ENCODE measurements around the gene SHBG. TPM values are rescaled to one million over a fixed set of nuclear protein-coding genes. Genes with fewer than 3 reads are reported as not detected.
A peak's percentile ranks its signal among the peaks of the same experiment; 100 is the strongest.
"Not testable (repeated sequence)": the region's sequence is repeated elsewhere in the genome, so short reads cannot be mapped to it uniquely, and the experiment has no call there.

The SHBG gene, protein sequence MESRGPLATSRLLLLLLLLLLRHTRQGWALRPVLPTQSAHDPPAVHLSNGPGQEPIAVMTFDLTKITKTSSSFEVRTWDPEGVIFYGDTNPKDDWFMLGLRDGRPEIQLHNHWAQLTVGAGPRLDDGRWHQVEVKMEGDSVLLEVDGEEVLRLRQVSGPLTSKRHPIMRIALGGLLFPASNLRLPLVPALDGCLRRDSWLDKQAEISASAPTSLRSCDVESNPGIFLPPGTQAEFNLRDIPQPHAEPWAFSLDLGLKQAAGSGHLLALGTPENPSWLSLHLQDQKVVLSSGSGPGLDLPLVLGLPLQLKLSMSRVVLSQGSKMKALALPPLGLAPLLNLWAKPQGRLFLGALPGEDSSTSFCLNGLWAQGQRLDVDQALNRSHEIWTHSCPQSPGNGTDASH
- 1 to 10 TPM; 2.5 to 4.9 (median 3.0) TPM for polyA plus RNA-seq (ENCODE audit: insufficient read length in 3 of 3)

DNA sequence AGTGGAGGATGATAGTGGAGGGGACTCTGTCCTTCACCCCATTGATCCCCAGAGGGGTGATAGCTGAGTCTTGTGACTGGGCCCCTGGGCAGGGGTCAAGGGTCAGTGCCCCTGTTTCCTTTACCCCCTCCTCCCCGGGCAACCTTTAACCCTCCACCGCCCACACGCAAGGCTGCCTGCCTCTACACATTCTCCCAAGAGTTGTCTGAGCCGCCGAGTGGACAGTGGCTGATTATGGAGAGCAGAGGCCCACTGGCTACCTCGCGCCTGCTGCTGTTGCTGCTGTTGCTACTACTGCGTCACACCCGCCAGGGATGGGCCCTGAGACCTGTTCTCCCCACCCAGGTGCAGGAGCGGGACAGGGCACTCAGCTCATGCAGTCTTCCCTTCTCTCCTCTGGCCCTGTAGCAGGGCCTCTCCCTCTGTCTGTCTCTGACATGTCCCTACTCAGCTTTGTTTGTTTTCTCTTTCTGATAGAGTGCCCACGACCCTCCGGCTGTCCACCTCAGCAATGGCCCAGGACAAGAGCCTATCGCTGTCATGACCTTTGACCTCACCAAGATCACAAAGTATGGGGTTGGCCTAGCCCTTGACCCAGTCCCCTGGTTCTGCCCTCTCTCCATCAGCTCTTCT is at the start of gene SHBG:
TSS of gene SHBG (plus strand) at position 197 of the 633 bp plus-strand sequence. CDS start at position 235, 38 bp downstream.
- DNase-seq (ENCODE audit: low read depth in 3 of 3, low spot score in 2 of 3): no peak

DNA sequence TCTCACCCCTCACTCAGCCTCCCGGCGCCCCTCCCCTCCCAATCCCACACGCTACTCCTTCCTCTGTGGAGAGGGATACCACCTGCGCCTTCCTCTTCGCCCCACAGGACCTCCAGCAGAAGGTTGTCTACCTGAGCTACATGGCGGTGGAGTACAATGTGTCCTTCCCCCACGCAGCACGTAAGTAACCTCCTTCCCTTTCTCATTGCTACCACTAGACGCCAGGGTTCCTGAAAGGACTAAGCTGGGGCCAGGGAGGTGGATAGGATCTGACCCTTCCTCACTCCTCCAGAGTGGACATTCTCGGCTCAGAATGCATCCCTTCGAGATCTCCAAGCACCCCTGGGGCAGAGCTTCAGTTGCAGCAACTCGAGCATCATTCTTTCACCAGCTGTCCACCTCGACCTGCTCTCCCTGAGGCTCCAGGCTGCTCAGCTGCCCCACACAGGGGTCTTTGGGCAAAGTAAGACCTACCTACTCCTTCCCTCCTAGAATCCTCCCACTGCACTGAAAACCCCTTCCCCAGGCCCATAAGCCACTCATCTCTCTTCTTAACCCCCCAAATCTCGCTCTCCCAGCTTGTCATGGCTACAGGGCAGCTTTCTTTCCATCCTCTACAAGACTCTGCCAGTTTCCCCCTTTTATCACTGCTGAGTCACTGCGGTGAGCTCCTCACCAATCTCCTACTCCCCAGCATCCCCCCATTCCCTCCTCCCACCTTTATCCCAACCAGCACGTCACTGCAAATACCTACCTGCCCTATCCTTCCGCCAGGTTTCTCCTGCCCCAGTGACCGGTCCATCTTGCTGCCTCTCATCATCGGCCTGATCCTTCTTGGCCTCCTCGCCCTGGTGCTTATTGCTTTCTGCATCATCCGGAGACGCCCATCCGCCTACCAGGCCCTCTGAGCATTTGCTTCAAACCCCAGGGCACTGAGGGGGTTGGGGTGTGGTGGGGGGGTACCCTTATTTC is 49.0 kb upstream of the SHBG start:
- no peak for DNase-seq (ENCODE audit: low read depth in 3 of 3, low spot score in 2 of 3)

GRCh38 chr17:7582396-7583252 is 47.3 kb upstream of the SHBG start:
- no peak for DNase-seq (ENCODE audit: low read depth in 3 of 3, low spot score in 2 of 3)

- DNase-seq (ENCODE audit: low read depth in 3 of 3, low spot score in 2 of 3): peak; percentile 94 to 98 (median 95)
Observed at GRCh38 chr17:7583253-7584109, 46.5 kb upstream of the SHBG start, which contains the start of gene MPDU1. Gene MPDU1, plus strand, starts transcription at chr17:7583852. Its CDS starts 11 bp downstream, at chr17:7583863.

DNA sequence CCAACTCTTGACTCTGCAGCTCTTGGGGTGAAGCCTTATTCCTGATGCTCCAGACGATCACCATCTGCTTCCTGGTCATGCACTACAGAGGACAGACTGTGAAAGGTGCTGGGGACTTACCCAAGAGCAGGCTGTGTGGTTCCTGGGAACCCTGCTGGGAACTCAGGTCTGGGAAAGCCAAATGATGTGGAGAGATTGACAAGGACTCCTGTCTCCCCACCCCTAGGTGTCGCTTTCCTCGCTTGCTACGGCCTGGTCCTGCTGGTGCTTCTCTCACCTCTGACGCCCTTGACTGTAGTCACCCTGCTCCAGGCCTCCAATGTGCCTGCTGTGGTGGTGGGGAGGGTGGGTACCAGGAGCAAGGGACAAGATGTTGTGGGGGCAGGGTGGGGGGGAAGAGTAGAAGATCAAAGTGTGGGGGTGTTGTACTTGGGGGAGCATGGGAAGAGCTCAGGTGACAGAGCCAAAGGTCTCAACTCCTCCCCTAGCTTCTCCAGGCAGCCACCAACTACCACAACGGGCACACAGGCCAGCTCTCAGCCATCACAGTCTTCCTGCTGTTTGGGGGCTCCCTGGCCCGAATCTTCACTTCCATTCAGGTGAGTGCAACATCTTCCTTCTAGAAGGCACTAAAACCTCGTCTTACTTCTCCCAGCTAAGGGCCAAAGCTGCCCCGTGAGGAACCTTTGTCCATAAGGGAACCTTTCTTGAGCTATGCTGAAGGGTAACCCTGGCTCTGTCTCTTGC is 43.1 kb upstream of the SHBG start:
- DNase-seq (ENCODE audit: low read depth in 3 of 3, low spot score in 2 of 3): no peak

- DNase-seq (ENCODE audit: low read depth in 3 of 3, low spot score in 2 of 3): no peak
Observed at GRCh38 chr17:7587420-7588151, 42.3 kb upstream of the SHBG start.

DNA sequence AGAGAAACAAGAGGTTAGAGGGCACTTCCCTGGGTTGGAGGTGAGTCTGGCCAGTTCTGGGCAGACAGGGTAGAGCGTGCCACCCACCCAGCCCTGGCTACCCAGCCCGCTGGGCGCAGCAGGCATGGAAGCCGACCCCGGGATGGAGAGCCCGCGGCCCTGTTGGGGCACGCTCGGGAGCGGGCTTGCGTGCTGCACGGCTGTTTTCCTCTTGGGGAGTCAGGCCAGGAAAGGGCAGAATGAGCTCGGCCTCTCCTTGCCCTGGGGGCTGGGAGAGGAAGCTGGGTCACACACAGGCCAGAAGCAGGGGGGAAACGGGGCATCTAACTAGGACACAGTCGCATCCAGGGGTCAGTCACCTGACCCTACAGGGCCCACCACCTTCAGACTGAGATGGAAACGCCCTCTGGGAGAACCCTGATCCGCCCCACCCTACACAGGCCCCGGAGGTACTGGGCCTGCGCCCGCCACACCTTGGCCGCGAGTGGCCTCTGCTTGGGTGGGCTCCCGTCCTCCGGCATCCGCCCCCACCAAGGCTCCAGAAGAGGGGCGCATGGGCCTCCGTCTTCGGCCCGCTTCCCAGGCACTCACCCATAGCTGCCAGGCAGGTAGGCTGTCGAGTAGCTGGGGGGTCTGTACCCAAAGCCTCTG is 41.3 kb upstream of the SHBG start:
- no peak for DNase-seq (ENCODE audit: low read depth in 3 of 3, low spot score in 2 of 3)

DNA sequence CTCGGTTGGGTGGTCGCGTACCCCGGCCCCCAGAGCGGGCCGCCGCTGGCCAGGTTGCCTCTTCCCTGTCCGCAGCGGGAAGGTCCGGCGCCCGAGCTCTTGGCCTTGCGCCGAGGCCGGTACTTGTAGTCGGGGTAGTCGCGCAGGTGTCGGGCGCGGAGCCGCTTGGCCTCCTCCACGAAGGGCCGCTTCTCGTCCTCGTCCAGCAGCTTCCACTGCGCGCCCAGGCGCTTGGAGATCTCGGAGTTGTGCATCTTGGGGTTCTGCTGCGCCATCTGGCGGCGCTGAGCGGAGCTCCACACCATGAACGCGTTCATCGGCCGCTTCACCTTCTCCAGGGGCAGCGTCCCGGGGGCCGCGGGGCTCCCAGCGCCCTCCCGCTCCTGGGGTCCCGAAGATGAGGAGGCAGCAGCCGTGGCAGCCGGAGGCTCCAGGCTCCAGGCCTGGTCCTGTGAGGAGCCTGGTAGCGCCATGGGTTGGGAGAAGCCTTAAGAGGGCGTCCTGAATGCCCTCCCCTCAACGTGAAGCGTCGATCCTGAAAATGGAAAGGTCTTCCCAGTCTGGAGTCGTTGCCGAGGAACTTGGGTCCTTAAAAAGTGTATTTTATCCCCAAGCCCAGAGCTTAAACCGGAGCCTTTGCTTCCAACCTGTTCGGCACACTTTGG is 40.6 kb upstream of the SHBG start:
- peak in 2 of 3 donors; percentile 74 to 76 for DNase-seq (ENCODE audit: low read depth in 3 of 3, low spot score in 2 of 3)

- DNase-seq (ENCODE audit: low read depth in 3 of 3, low spot score in 2 of 3): no peak
Observed at GRCh38 chr17:7589891-7590691, 39.8 kb upstream of the SHBG start, which contains the start of gene SOX15. Gene SOX15, minus strand, starts transcription at chr17:7590094. Its CDS starts 418 bp downstream, at chr17:7589676.

DNA sequence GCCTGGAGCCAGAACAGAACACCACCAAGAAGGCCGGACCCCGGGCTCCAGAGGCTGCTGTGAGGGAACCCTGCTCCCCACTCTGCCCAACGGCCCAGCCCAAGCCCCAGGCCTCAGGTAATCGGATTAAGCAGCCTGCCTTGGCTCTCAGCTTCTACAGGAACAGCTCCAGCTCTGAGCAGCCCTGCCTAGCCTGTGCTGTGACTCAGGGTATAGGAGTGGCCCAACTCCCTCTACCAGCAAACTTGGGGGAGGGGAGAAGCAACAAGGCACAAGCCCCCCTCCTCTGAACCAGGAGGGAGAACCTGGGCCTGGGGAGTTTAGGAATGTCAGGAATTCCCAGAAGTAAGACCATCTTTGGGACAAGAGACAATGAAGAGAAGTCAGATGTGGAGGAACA is 39.2 kb upstream of the SHBG start:
- DNase-seq (ENCODE audit: low read depth in 3 of 3, low spot score in 2 of 3): no peak

DNA sequence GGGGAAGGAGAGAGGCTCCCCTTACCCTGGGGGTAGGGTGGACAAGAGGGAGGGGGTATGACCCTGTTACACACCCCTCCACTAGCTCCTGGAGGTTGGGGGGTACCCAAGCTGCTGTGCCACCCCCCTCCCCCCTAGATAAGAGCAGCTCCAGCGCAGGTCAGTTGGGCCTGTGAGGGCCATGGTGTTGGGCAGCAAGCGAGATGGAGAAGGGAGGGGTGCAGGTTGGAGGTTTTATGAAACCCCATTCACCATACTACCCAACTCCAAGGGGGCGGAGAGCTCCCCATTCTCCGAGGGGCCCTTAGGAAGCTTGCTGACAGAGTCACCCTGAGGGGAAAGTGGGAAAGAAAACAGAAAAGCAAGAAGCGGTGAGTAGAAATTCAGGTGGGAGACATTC is 38.3 kb upstream of the SHBG start:
- no peak for DNase-seq (ENCODE audit: low read depth in 3 of 3, low spot score in 2 of 3)

- DNase-seq (ENCODE audit: low read depth in 3 of 3, low spot score in 2 of 3): no peak
Observed at GRCh38 chr17:7592422-7593021, 37.4 kb upstream of the SHBG start.

- DNase-seq (ENCODE audit: low read depth in 3 of 3, low spot score in 2 of 3): no peak
Observed at GRCh38 chr17:7593296-7593695, 36.6 kb upstream of the SHBG start.

DNA sequence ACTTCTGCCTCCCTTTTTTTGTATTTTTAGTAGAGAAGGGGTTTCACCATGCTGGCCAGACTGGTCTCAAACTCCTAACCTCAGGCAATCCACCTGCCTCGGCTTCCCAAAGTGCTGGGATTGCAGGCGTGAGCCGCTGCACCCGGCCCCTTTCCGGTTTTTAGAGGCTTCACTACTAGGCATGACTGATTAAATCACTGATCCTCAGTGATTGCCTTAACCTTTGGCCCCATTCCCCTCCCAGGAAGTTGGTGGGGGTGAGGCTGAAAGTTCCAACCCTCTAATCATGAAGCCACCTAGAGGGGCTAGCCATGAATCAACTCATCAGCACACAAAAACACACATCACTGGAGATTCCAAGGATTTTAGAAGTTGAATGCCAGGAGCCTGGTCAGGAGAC is 32.4 kb upstream of the SHBG start:
- DNase-seq (ENCODE audit: low read depth in 3 of 3, low spot score in 2 of 3): not testable (repeated sequence)

- no peak for DNase-seq (ENCODE audit: low read depth in 3 of 3, low spot score in 2 of 3)
Observed at GRCh38 chr17:7606280-7606679, 23.7 kb upstream of the SHBG start.

Measured in right renal cortex interstitium (tissue), 3 donors.